GM19035 (cell line): ENCODE measurements around the gene AKR7A3.
"Not testable (repeated sequence)": the region's sequence is repeated elsewhere in the genome, so short reads cannot be mapped to it uniquely, and the experiment has no call there.

Experiments used
- ATAC-seq: cut with Tn5 transposase; IDR thresholded peaks from one replicate; pipeline ENCODE4 v1.9.1; 2021; ENCODE audit not compliant: unreplicated experiment

AKR7A3 gene

GRCh38 chr1:19256301-19256700, 32.3 kb downstream of the AKR7A3 start:
- ATAC-seq = not testable (repeated sequence)

DNA sequence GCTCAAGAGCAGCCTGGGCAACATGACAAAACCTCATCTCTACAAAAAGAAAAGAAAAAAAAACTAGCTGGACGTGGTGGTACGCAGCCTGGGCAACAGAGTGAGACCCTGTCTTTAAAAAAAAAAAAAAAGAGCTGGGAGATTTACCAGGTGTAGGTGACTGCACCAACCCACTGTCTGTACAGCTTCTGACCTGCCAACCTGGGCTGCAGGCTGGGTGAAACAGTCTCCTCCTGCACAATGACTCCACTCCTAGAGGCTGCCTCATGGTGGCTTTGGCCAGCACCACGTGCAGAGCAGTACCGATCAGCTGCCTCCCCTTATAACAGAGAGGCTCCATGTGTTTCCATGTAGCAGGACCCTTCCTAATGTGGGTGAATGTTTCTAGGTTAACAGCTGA, 33.3 kb downstream of the AKR7A3 start:
- no peak for ATAC-seq

GRCh38 chr1:19254416-19254815, 34.2 kb downstream of the AKR7A3 start:
- ATAC-seq = no peak

DNA sequence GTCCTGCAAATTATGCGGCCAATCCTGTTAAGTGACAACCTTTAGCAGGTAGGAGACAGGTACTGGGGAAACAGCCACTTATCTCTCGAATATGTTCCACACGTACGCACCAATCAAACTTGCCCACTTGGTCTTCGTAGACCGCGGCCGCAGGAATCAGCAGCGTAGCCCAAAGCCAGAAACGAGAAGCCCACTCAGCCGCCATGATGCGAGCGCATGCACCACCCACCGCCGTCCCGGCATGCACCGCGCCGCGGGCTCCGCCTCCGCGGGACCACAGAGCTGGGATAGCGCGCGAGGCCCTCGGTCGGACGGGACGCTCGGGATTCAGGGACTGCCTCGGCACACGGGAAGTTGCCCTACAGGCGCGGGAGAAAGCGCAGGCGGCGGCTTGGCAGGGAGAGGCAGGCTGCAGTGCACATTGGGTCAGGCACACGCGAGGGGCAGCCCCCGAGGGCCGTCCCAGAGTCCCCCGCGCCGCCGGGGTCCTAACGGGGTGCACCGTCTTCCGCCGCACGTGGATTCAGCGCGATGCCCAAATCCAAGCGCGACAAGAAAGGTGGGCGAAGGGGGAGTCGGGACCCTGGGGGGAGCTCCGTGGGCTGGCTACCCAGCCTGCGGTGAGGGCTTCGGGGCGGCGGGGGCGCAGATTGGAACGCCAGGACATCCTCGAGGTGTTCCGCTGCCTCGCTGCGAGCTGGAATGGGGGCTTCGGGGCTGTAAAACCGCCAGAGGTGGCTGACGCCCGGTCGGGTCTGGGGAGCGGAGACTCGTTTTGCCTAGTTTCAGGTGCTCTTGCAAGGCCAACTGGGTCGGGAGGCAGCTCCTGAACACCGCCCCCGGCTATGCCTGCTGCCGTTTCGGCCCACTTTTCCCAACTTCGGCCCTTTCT, 37.0 kb downstream of the AKR7A3 start, which contains the start of the genes EMC1 and MRTO4:
Gene EMC1, minus strand, starts transcription at position 220 of the 892 bp plus-strand sequence. Its CDS starts 15 bp downstream, at position 205.
Gene MRTO4, plus strand, starts transcription at position 501 of the 892 bp plus-strand sequence. Its CDS starts 31 bp downstream, at position 532.
- peak; percentile 84 for ATAC-seq

DNA sequence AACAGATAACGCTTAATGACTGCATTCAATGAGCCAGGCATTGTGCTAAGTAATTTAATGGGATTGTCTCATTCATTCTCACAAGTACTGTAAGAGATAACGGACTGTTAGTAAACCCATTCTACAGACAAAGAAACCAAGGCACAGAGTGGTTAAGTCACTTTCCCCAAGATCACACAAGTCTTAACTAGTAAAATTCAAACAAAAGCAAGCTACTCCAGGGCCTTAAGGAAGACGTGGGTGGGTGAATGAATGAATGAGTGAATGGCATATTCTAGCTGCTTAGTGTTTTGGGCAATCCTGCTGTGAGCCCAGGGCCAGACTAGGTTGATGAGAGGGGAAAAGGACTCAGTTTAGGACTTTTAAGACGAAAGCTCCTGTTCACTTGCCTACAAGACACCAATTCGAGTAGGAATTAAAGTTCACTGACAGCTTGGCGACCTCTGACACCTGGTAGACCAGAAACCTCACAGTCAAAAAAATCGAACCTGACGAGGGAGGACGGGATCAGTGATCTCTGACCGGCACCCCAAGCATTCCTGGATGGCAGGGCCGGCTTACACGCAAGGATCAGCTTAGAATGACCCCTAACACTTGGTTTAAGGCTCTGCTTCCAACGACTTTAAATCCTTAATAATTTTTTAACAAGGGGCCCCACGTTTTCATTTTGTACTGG, 37.8 kb downstream of the AKR7A3 start:
- peak; percentile 7 for ATAC-seq

DNA sequence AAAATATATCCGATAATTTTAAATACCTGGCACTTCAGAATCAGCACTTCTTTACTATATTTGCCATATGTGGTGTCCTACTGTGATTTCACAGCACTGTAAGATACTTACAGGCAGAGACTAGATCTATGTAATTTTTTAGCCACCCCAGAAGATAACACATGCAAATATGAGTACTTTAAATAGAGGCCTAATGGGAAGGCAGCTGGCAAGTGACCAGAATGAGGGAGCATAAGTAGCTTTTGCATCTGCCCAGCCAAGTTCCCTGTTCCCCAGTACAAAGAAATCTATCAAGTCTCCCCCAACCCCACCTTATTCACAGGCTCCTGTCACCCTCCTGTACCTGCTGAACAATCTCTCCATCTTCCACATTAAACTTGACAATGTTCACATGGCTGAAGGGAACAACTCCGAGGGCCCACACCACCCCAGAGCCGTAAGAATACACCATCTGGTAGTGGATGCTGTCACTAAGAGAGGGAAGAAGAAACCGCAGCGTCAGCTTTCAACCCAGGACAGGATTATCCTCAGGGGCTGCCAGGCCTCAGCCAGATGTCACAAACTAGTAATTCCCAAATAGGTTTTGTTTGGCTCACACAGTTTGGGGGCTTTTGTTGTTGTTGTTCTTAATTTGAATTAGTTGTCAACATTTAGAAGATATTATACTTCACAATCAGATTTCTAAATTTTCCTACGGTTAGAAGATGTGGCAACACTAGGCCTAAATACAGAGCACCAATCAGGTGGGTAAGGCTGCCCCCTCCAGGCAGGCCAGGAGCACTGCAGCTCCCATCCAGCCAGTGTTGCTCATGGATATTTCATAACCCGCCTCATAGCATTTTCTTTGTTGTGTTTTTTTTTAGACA, 47.7 kb downstream of the AKR7A3 start:
- ATAC-seq = no peak

DNA sequence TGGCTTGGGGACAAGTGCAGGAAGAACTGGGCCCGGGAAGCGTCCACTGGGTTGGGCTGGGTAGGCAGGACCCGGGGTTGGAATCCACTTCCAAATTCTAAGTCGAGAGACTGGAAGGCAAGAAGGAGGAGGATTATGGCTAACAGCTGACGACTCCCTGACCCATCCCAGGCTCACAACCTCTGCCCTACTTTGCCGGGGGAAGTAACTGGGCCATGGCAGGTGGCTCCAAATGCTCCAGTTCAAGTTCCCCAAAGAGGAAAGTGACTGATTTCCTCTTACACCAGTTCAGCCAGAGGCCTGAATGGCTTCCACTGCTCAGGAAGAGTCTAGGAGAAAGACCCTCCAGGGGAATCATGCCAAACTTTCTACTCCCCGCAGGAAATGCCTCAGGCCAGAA, 48.7 kb downstream of the AKR7A3 start:
- no peak for ATAC-seq

GRCh38 chr1:19234224-19234623, 54.3 kb downstream of the AKR7A3 start:
- no peak for ATAC-seq
